K562 (cell line): ENCODE results near the gene MTA2. TPM values are rescaled to one million over a fixed set of nuclear protein-coding genes. Genes with fewer than 3 reads are reported as not detected.
"Not testable (repeated sequence)": the region's sequence is repeated elsewhere in the genome, so short reads cannot be mapped to it uniquely, and the experiment has no call there.

Experiments
- ATAC-seq: fragments of 200-7000 bp; cut with Tn5 transposase; 3 replicates; pipeline ENCODE4 v1.9.1; 2020; ENCODE audit warnings: moderate library complexity
- BruUV-seq: library from RNA; stranded (reverse); fragments of 400-500 nt; replicated peaks from 2 replicates; lab custom pipeline; 2021; lab: Mats Ljungman, UMichigan
- CTCF ChIA-PET: fragments of 300-600 bp; formaldehyde crosslinking; extraction: SDS; loops from one replicate; lab custom pipeline; 2021; ENCODE audit warnings: low intra/inter-chr PET ratio; lab: Yijun Ruan, JAX
- POLR2A ChIA-PET: fragments of 300-600, 350-650 bp; sonication (Branson Sonifier 250); formaldehyde crosslinking; extraction: SDS; loops from one replicate; lab custom pipeline; 2021; ENCODE audit warnings: antibody characterized with exemption, inconsistent platforms; lab: Yijun Ruan, JAX
- DNase-seq, 4 experiments: peaks; one replicate each; pipeline versions ENCODE4 v3.0.0 to v3.0.0-alpha.2; 2011 to 2018; ENCODE audit warnings: low spot score in 3 of 4, mixed read lengths in 3 of 4; ENCODE audit errors: extremely low read depth in 1 of 4
- FAIRE-seq: peaks from 2 replicates; lab custom pipeline; 2011; peaks lifted over from hg19 to GRCh38; lab: Jason Lieb, UNC
- H2AFZ ChIP-seq: 2 replicates; pipeline ENCODE4 v1.6.0; 2011; ENCODE audit warnings: low read depth, low read length, control low read depth, inconsistent platforms
- H3K27ac ChIP-seq: fragments of 200-600 bp; 3 replicates; pipeline ENCODE4 v1.8.0; 2011; ENCODE audit warnings: low read depth, mild to moderate bottlenecking, control low read depth, inconsistent platforms, low read length, moderate library complexity, mixed read lengths; ENCODE audit errors: extremely low read depth
- H3K27me3 ChIP-seq, 2 experiments: fragments of 300-600 bp in 1 of 2; 2 replicates in 1 of 2; 3 replicates in 1 of 2; pipeline versions ENCODE4 v1.6.0 to v1.8.0; 2011; ENCODE audit warnings: inconsistent platforms in 2 of 2, low read length in 2 of 2, mild to moderate bottlenecking in 1 of 2, mixed read lengths in 1 of 2, moderate library complexity in 1 of 2; ENCODE audit not compliant: control insufficient read depth in 2 of 2, insufficient read depth in 2 of 2
- H3K36me3 ChIP-seq: fragments of 300-600 bp; 3 replicates; pipeline ENCODE4 v1.8.0; 2011; ENCODE audit warnings: mild to moderate bottlenecking, low read length, inconsistent platforms; ENCODE audit not compliant: control insufficient read depth, insufficient read depth
- H3K4me1 ChIP-seq, 2 experiments: fragments of 200-600 bp in 1 of 2; replicated peaks in 1 of 2; 2 replicates in 1 of 2; 3 replicates in 1 of 2; pipeline versions ENCODE4 v1.5.1 to v1.8.0; 2011; ENCODE audit warnings: inconsistent platforms in 2 of 2, low read length in 2 of 2, mild to moderate bottlenecking in 1 of 2, mixed read lengths in 1 of 2, moderate library complexity in 1 of 2; ENCODE audit not compliant: control insufficient read depth in 2 of 2, insufficient read depth in 2 of 2
- H3K4me2 ChIP-seq: 2 replicates; pipeline ENCODE4 v1.6.1; 2011; ENCODE audit warnings: low read length, control low read depth, inconsistent platforms, mixed read lengths; ENCODE audit not compliant: insufficient read depth
- H3K4me3 ChIP-seq: fragments of 200-600 bp; sonication (generic), shearing (Covaris generic); 2 replicates; pipeline ENCODE4 v1.5.1; 2016; ENCODE audit warnings: control low read depth, inconsistent platforms
- H3K79me2 ChIP-seq: fragments of 200-600 bp; 3 replicates; pipeline ENCODE4 v1.8.0; 2011; ENCODE audit warnings: low read length, inconsistent platforms; ENCODE audit not compliant: control insufficient read depth, insufficient read depth
- H3K9ac ChIP-seq, 2 experiments: 2 replicates each; pipeline versions ENCODE4 v1.6.0 to v1.6.1; 2011; ENCODE audit warnings: low read depth in 2 of 2, low read length in 2 of 2, control low read depth in 1 of 2, inconsistent platforms in 1 of 2, mild to moderate bottlenecking in 1 of 2, mixed read lengths in 1 of 2; ENCODE audit not compliant: insufficient read depth in 1 of 2
- H3K9me1 ChIP-seq: one replicate; pipeline ENCODE4 v1.6.0; 2011; ENCODE audit warnings: inconsistent platforms, mild to moderate bottlenecking, low read length, moderate library complexity; ENCODE audit not compliant: control insufficient read depth, insufficient read depth
- H3K9me3 ChIP-seq: replicated peaks from 2 replicates; pipeline ENCODE4 v1.5.1; 2011; ENCODE audit warnings: low read depth, low read length, inconsistent platforms; ENCODE audit not compliant: control insufficient read depth, insufficient read depth
- H4K20me1 ChIP-seq: replicated peaks from 2 replicates; pipeline ENCODE4 v1.6.1; 2011; ENCODE audit warnings: low read length, inconsistent platforms, mixed read lengths; ENCODE audit not compliant: control insufficient read depth, insufficient read depth
- LCOR ChIP-seq: sonication (generic); formaldehyde crosslinking; IDR thresholded peaks from 2 replicates; pipeline ENCODE4 v1.8.0; 2022; ENCODE audit warnings: mild to moderate bottlenecking, missing genetic modification reagents
- LEF1 ChIP-seq: fragments of 450-650 bp; IDR thresholded peaks from 2 replicates; pipeline ENCODE4 v1.6.1; 2016; ENCODE audit warnings: mild to moderate bottlenecking
- NFIC ChIP-seq: fragments of 450-650 bp; IDR thresholded peaks from 2 replicates; pipeline ENCODE4 v1.6.1; 2017; ENCODE audit warnings: mild to moderate bottlenecking, inconsistent platforms
- ZKSCAN3 ChIP-seq: fragments of 250-450 bp; sonication (Bioruptor Pico); IDR thresholded peaks from 2 replicates; pipeline ENCODE4 v1.4.0; 2020
- WGBS: fragments of 100-300 bp; shearing (Covaris generic); methylation state at CpG from one replicate; pipeline ENCODE4 v1.1.6; 2016; ENCODE audit warnings: low coverage, mixed read lengths; ENCODE audit not compliant: insufficient coverage; ENCODE audit errors: missing lambda C conversion rate; 5-methylcytosine and 5-hydroxymethylcytosine counted together
- in situ Hi-C: fragments of 300-500 bp; cut with MboI; formaldehyde crosslinking; loops from 4 replicates; pipeline ENCODE4 v1.15.0; 2018; ENCODE audit warnings: inconsistent platforms, mixed read lengths
- intact Hi-C: fragments of 100-400 bp; cut with micrococcal nuclease; formaldehyde crosslinking; loops from 2 replicates; pipeline ENCODE4 v1.14.2; 2022
- polyA plus RNA-seq, 8 experiments: library from polyadenylated mRNA; depleted of rRNA in 4 of 8; stranded (reverse) in 5 of 8; unstranded in 3 of 8; fragments of >200 nt; fragmentation: Nextera tagmentation in 2 of 8; fragmentation: Illumina TruSeq in 1 of 8; extraction: Ambion mirVana in 2 of 8; extraction: Trizol in 1 of 8; gene quantifications; 2 replicates each; pipeline versions ENCODE4 v1.2.1 to v1.2.3, GENCODE V29; 2011 to 2014; ENCODE audit warnings: inconsistent platforms in 1 of 8, missing spikeins in 1 of 8
- total RNA-seq, 7 experiments: library from RNA; depleted of rRNA in 6 of 7; stranded (reverse); fragments of >200 nt in 6 of 7; fragmentation: Illumina TruSeq in 2 of 7; extraction: Trizol in 2 of 7; gene quantifications; 2 replicates each; pipeline versions ENCODE4 v1.2.1 to v1.2.3, GENCODE V29; 2011 to 2021; ENCODE audit warnings: low replicate concordance in 1 of 7
- TF ChIP-seq, protein P1 (sequence below): sonication (generic); formaldehyde crosslinking; IDR thresholded peaks from 2 replicates; pipeline ENCODE4 v1.8.1; 2023; ENCODE audit warnings: mild to moderate bottlenecking, missing genetic modification reagents
- TF ChIP-seq, protein P2 (sequence below): sonication (generic); formaldehyde crosslinking; IDR thresholded peaks from 2 replicates; pipeline ENCODE4 v1.9.0; 2022; ENCODE audit warnings: mild to moderate bottlenecking, missing genetic modification reagents
- TF ChIP-seq, protein P3 (sequence below): sonication (generic); formaldehyde crosslinking; IDR thresholded peaks from 2 replicates; pipeline ENCODE4 v1.9.0; 2022; ENCODE audit warnings: mild to moderate bottlenecking, missing genetic modification reagents

MTA2 gene
- total and polyA plus RNA-seq, 9 of the 15 experiments (the other 6 are each of a cell fraction or from before 2014, with no cell fraction given): 6.2 to 220 (median 172) TPM

DNA sequence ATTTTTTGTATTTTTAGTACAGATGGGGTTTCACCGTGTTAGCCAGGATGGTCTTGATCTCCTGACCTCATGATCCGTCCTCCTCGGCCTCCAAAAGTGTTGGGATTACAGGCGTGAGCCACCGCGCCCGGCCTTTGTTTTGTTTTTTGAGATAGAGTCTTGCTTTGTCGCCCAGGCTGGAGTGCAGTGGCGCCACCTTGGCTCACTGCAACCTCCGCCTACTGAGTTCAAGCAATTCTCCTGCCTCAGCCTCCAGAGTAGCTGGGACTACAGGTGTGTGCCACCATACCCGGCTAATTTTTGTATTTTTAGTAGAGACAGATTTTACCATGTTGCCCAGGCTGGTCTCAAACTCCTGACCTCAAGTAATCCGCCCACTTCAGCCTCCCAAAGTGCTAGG, 48.6 kb upstream of the MTA2 start:
- H3K9me1 ChIP-seq, H3K4me3 ChIP-seq, H3K27ac ChIP-seq, H3K4me2 ChIP-seq, ATAC-seq, BruUV-seq, DNase-seq, in situ Hi-C loops, H3K9ac ChIP-seq, intact Hi-C loops, H3K27me3 ChIP-seq, H2AFZ ChIP-seq, FAIRE-seq, CTCF ChIA-PET, H3K9me3 ChIP-seq: not testable (repeated sequence)
- Histone ChIP-seq H3K4me1 (peaks cover 15 to 48% of the 10 kb centered on the region in 2 experiments), H4K20me1 (peaks cover 20% of the 10 kb centered on the region), H3K79me2 (peaks cover 46% of the 10 kb centered on the region), H3K36me3 (peaks cover 46% of the 10 kb centered on the region; the same call in 2 of the 3 replicates)
- POLR2A ChIA-PET: interaction anchor here (1.0 to 1.6 kb wide), 2 partner anchors 14 to 16 kb away, joined by 3 to 8 read pairs; partner anchors contain the start of genes C11orf98 and CSKMT
- 81% methylated on average over 12 of the region's 12 CpGs for WGBS
- TF ChIP-seq, protein P1, sequence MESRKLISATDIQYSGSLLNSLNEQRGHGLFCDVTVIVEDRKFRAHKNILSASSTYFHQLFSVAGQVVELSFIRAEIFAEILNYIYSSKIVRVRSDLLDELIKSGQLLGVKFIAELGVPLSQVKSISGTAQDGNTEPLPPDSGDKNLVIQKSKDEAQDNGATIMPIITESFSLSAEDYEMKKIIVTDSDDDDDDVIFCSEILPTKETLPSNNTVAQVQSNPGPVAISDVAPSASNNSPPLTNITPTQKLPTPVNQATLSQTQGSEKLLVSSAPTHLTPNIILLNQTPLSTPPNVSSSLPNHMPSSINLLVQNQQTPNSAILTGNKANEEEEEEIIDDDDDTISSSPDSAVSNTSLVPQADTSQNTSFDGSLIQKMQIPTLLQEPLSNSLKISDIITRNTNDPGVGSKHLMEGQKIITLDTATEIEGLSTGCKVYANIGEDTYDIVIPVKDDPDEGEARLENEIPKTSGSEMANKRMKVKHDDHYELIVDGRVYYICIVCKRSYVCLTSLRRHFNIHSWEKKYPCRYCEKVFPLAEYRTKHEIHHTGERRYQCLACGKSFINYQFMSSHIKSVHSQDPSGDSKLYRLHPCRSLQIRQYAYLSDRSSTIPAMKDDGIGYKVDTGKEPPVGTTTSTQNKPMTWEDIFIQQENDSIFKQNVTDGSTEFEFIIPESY (CRISPR knock-in tag): peak; percentile 39; the same call in 1 of the 2 replicates

DNA sequence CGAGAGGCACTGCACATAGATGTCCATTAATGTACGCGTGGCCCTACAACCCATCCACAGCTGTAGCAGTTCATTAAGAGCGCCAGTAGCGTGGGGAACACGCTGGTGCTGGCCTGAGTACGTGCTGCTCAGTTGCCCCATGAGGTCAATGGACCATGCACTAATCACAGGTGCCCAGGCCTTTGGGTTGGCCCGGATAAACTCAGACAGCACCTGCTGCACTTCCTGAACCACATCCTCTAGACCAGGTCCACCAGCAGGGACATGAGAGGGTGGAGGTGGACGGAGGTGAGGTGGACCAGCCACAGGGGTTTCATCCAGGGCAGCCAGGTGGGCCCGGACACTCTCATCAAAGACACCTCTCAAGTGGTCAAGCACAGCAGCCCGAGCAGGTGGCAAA, 47.8 kb upstream of the MTA2 start:
- POLR2A ChIA-PET: interaction anchor here (1.1 to 2.8 kb wide), 4 partner anchors 16 to 50 kb away, joined by 3 to 40 read pairs (median 6); partner anchors contain the start of genes C11orf98, CSKMT, LBHD1 and UQCC3
- 93% methylated on average over 11 of the region's 11 CpGs for WGBS
- TF ChIP-seq, protein P2, sequence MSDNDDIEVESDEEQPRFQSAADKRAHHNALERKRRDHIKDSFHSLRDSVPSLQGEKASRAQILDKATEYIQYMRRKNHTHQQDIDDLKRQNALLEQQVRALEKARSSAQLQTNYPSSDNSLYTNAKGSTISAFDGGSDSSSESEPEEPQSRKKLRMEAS (CRISPR knock-in tag): no peak
- TF ChIP-seq NFIC (no peak), LEF1 (no peak), LCOR (CRISPR knock-in tag) (no peak), ZKSCAN3 (CRISPR knock-in tag) (no peak)
- TF ChIP-seq, protein P3, sequence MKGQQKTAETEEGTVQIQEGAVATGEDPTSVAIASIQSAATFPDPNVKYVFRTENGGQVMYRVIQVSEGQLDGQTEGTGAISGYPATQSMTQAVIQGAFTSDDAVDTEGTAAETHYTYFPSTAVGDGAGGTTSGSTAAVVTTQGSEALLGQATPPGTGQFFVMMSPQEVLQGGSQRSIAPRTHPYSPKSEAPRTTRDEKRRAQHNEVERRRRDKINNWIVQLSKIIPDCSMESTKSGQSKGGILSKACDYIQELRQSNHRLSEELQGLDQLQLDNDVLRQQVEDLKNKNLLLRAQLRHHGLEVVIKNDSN (CRISPR knock-in tag): no peak

More for the DNA sequence above, 47.8 kb upstream of the MTA2 start:
- H3K9me3 ChIP-seq: no peaks in the 10 kb centered on the region
- H3K4me3 ChIP-seq: no peak overlapping the region
- no peaks in the 10 kb centered on the region for H3K9me1 ChIP-seq
- H3K4me2 ChIP-seq: no peak overlapping the region
- peaks cover 18 to 51% of the 10 kb centered on the region in 2 experiments for H3K4me1 ChIP-seq
- ATAC-seq: no peak
- in situ Hi-C loops (no loop called here), intact Hi-C loops (no loop called here)
- peak overlapping the region in 1 of 2 experiments; percentile 64; a peak in 2 of 4 replicates for H3K9ac ChIP-seq
- peaks cover 54% of the 10 kb centered on the region for H3K79me2 ChIP-seq
- peaks cover 20% of the 10 kb centered on the region for H4K20me1 ChIP-seq
- BruUV-seq: no TSS peak
- FAIRE-seq: no peak
- H3K27me3 ChIP-seq: no peaks in the 10 kb centered on the region
- H3K27ac ChIP-seq: no peak overlapping the region
- no peak for DNase-seq
- CTCF ChIA-PET: no interaction called here
- H3K36me3 ChIP-seq: peaks cover 51% of the 10 kb centered on the region
- H2AFZ ChIP-seq: no peak overlapping the region
